ENCODE data around the gene ATP13A2. TPM values are rescaled to one million over a fixed set of nuclear protein-coding genes. Genes with fewer than 3 reads are reported as not detected.

Gene ATP13A2
- total and polyA plus RNA-seq, 4 donors, result 62.1 to 308 (median 186) TPM

DNA sequence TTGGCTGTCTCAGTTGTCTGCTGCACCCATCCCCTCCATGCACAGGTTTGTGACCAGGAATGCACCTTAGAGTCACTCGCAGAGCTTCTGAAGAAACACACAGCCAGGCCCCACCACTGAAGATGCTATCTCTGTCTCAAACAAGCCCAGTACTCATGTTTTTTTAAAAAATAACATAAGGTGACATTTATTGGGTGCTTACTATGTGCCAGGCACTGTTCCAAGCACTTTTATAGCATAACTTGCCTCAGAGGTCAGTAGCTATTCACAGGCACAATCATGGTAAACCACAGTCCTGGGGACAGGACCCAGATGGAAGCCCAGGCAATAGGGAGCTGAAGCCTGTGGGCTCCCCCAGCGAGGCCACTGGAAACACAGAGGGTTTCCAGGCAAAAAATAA is 8.8 kb upstream of the ATP13A2 start:
- 100% methylated on average over 1 of the region's 2 CpGs for WGBS (ENCODE audit: insufficient coverage)
- H3K9me3 ChIP-seq (ENCODE audit: control insufficient read depth, insufficient read depth, low read length), result no peaks in the 10 kb centered on the region
- DNase-seq (ENCODE audit: low read depth in 4 of 6, low spot score in 6 of 6), result no peak
- no peaks in the 10 kb centered on the region for H3K4me1 ChIP-seq (ENCODE audit: control insufficient read depth, insufficient read depth, low read length)
- peaks cover 63% of the 10 kb centered on the region for H3K36me3 ChIP-seq (ENCODE audit: control insufficient read depth, insufficient read depth, low read length)
- no peaks in the 10 kb centered on the region for H3K27me3 ChIP-seq (ENCODE audit: control insufficient read depth, insufficient read depth, low read length)
- no peak overlapping the region for H3K27ac ChIP-seq (ENCODE audit: low read depth, low read length)
- H3K4me3 ChIP-seq (ENCODE audit: low read depth, low read length), result no peak overlapping the region

GRCh38 chr1:17018849-17019248 is 7.1 kb upstream of the ATP13A2 start:
- no peak overlapping the region for H3K4me3 ChIP-seq (ENCODE audit: low read depth, low read length)
- no peaks in the 10 kb centered on the region for H3K4me1 ChIP-seq (ENCODE audit: control insufficient read depth, insufficient read depth, low read length)
- H3K27ac ChIP-seq (ENCODE audit: low read depth, low read length), result no peak overlapping the region
- H3K9me3 ChIP-seq (ENCODE audit: control insufficient read depth, insufficient read depth, low read length), result no peaks in the 10 kb centered on the region
- DNase-seq (ENCODE audit: low read depth in 4 of 6, low spot score in 6 of 6), result no peak
- 63% methylated on average over 1 of the region's 1 CpG for WGBS (ENCODE audit: insufficient coverage)
- H3K27me3 ChIP-seq (ENCODE audit: control insufficient read depth, insufficient read depth, low read length), result no peaks in the 10 kb centered on the region
- H3K36me3 ChIP-seq (ENCODE audit: control insufficient read depth, insufficient read depth, low read length), result peaks cover 57% of the 10 kb centered on the region

DNA sequence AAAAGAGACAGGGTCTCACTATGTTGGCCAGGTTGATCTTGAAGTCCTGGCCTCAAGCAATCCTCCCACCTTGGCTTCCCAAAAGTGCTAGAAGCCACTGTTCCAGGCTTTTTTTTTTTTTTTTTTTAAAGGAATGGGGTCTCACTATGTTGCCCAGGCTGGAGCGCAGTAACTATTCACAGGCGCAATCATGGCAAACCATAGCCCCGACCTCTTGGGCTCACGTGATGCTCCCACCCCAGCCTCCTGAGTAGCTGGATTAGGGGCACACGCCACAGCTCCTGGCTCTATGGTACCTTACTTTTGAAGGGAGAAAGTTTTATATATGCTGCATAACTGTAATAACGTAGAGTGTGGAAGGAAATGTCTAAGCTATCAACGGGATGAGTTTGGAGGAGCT is 5.7 kb upstream of the ATP13A2 start:
- H3K4me3 ChIP-seq (ENCODE audit: low read depth, low read length), result no peak overlapping the region
- no peak for DNase-seq (ENCODE audit: low read depth in 4 of 6, low spot score in 6 of 6)
- H3K9me3 ChIP-seq (ENCODE audit: control insufficient read depth, insufficient read depth, low read length), result no peaks in the 10 kb centered on the region
- peaks cover 10% of the 10 kb centered on the region for H3K4me1 ChIP-seq (ENCODE audit: control insufficient read depth, insufficient read depth, low read length)
- H3K27ac ChIP-seq (ENCODE audit: low read depth, low read length), result no peak overlapping the region
- WGBS (ENCODE audit: insufficient coverage), result 96% methylated on average over 4 of the region's 7 CpGs
- no peaks in the 10 kb centered on the region for H3K27me3 ChIP-seq (ENCODE audit: control insufficient read depth, insufficient read depth, low read length)
- H3K36me3 ChIP-seq (ENCODE audit: control insufficient read depth, insufficient read depth, low read length), result peaks cover 45% of the 10 kb centered on the region

GRCh38 chr1:17016317-17016661 is 4.6 kb upstream of the ATP13A2 start:
- 74% methylated on average over 3 of the region's 5 CpGs for WGBS (ENCODE audit: insufficient coverage)
- Histone ChIP-seq H3K4me3 (ENCODE audit: low read depth, low read length) (no peak overlapping the region), H3K36me3 (ENCODE audit: control insufficient read depth, insufficient read depth, low read length) (peaks cover 34% of the 10 kb centered on the region), H3K4me1 (ENCODE audit: control insufficient read depth, insufficient read depth, low read length) (peaks cover 17% of the 10 kb centered on the region), H3K9me3 (ENCODE audit: control insufficient read depth, insufficient read depth, low read length) (no peaks in the 10 kb centered on the region), H3K27me3 (ENCODE audit: control insufficient read depth, insufficient read depth, low read length) (no peaks in the 10 kb centered on the region), H3K27ac (ENCODE audit: low read depth, low read length) (peak overlapping the region; percentile 17)
- peak in 1 of 6 donors; percentile 24 for DNase-seq (ENCODE audit: low read depth in 4 of 6, low spot score in 6 of 6)

- Histone ChIP-seq H3K36me3 (ENCODE audit: control insufficient read depth, insufficient read depth, low read length) (peaks cover 20% of the 10 kb centered on the region), H3K4me1 (ENCODE audit: control insufficient read depth, insufficient read depth, low read length) (peaks cover 25% of the 10 kb centered on the region), H3K27me3 (ENCODE audit: control insufficient read depth, insufficient read depth, low read length) (no peaks in the 10 kb centered on the region), H3K27ac (ENCODE audit: low read depth, low read length) (no peak overlapping the region), H3K9me3 (ENCODE audit: control insufficient read depth, insufficient read depth, low read length) (no peaks in the 10 kb centered on the region), H3K4me3 (ENCODE audit: low read depth, low read length) (no peak overlapping the region)
- DNase-seq (ENCODE audit: low read depth in 4 of 6, low spot score in 6 of 6), result no peak
- 61% methylated on average over 3 of the region's 10 CpGs for WGBS (ENCODE audit: insufficient coverage)
Observed at GRCh38 chr1:17014671-17015567, 3.2 kb upstream of the ATP13A2 start.

DNA sequence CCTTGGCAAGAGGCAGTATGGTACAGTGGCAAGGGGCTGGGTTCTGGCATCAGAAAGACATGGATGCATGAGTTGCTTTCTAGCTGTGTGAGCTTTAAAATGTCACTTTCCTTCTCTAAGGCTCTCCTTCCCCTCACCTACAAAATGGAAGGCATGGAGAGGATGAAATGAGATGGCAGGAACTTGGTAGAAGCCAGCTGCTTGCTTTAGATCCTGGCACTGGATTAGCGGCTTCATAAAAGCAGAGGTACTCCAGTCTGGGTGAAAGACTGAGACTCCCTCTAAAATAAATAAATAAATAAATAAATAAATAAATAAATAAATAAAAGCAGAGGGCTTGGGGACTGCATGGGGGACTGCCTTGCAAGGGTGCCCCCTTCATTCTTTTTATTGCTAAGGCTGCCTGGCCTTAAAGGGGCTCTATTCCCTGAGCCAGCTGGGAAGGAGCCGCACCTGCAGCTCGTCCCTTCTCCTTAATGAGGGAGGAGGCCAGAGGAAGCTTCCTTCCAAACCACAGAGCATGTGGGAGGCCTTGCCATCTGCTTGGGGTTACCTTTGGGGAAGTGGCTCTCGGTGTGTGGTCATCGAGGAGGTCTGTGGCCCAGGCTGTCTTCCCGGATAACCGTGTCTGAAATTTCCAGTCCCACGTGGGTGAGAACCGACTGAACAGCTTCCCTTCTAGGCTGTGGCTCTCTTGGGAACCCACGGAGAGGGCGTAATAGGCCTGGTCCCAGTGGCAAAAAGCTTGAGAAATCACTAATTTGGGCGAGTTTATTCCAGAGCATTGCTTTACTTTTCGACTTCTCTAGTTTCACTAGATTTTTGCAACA is 2.0 kb upstream of the ATP13A2 start:
- no peak for DNase-seq (ENCODE audit: low read depth in 4 of 6, low spot score in 6 of 6)
- WGBS (ENCODE audit: insufficient coverage), result 59% methylated on average over 9 of the region's 13 CpGs
- peaks cover 12% of the 10 kb centered on the region for H3K36me3 ChIP-seq (ENCODE audit: control insufficient read depth, insufficient read depth, low read length)
- H3K27me3 ChIP-seq (ENCODE audit: control insufficient read depth, insufficient read depth, low read length), result no peaks in the 10 kb centered on the region
- H3K27ac ChIP-seq (ENCODE audit: low read depth, low read length), result no peak overlapping the region
- H3K4me3 ChIP-seq (ENCODE audit: low read depth, low read length), result no peak overlapping the region
- H3K4me1 ChIP-seq (ENCODE audit: control insufficient read depth, insufficient read depth, low read length), result peaks cover 32% of the 10 kb centered on the region
- H3K9me3 ChIP-seq (ENCODE audit: control insufficient read depth, insufficient read depth, low read length), result no peaks in the 10 kb centered on the region

DNA sequence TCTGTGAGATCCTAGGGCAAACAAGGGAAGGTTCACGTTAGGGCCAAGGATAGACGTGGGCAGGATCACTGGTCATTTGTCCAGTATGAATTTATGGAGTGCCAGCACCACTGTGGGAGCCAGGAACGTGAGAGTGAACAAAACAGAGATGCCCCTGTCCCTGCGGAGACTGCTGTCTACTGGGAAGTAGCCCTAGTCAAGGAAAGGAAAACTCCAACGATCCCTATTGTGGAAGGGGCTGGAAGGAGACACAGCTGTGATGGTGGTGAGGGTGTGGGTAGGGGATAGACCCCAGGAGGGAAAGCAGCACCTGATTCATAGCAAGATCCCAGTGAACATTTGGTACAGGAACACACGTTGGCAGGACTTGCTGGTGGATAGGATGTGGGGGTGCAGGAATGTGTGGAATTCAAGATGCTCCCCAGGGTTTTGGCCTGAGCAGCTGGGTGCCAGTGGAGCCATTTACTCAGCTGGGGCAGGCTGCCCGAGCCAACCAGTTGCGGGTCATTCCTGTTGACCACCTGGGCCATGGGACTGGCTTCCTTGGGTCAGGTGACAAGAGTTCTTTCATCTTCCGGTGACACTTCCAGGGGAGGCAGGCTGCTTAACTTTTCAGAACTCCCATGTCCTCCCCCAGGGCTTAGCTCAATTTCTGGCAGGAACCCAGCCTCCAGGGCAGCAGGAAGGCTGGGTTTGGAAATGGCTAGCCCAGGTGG is 1.2 kb upstream of the ATP13A2 start:
- 58% methylated on average over 9 of the region's 9 CpGs for WGBS (ENCODE audit: insufficient coverage)
- H3K4me3 ChIP-seq (ENCODE audit: low read depth, low read length), result no peak overlapping the region
- H3K27ac ChIP-seq (ENCODE audit: low read depth, low read length), result no peak overlapping the region

DNA sequence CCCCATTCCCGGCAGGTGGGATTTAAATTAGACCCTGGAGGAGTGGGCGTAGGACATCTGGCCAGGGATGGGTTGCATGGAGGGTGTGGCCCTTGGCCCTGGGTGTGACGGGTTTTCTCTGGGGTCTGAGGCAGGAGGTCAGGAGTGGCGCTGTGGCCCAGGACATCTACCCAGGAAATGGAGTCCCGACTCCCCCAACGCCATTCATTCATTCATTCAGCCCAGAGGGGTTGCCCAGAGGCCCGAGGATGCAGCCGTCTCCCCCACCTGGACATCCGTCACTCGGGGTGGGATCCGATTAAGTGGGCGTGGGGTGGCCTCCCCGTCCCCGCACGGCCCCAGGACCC is 663 bp downstream of the ATP13A2 start:
- DNase-seq (ENCODE audit: low read depth in 4 of 6, low spot score in 6 of 6), result peak in 1 of 6 donors; percentile 15
- H3K4me3 ChIP-seq (ENCODE audit: low read depth, low read length), result peak overlapping the region; percentile 69
- peaks cover 21% of the 10 kb centered on the region for H3K36me3 ChIP-seq (ENCODE audit: control insufficient read depth, insufficient read depth, low read length)
- no peaks in the 10 kb centered on the region for H3K27me3 ChIP-seq (ENCODE audit: control insufficient read depth, insufficient read depth, low read length)
- WGBS (ENCODE audit: insufficient coverage), result 0% methylated on average over 7 of the region's 15 CpGs
- no peaks in the 10 kb centered on the region for H3K9me3 ChIP-seq (ENCODE audit: control insufficient read depth, insufficient read depth, low read length)
- H3K27ac ChIP-seq (ENCODE audit: low read depth, low read length), result no peak overlapping the region
- H3K4me1 ChIP-seq (ENCODE audit: control insufficient read depth, insufficient read depth, low read length), result peaks cover 40% of the 10 kb centered on the region

More for the DNA sequence above, 1.2 kb upstream of the ATP13A2 start:
- Histone ChIP-seq H3K36me3 (ENCODE audit: control insufficient read depth, insufficient read depth, low read length) (peaks cover 11% of the 10 kb centered on the region), H3K4me1 (ENCODE audit: control insufficient read depth, insufficient read depth, low read length) (peaks cover 38% of the 10 kb centered on the region), H3K27me3 (ENCODE audit: control insufficient read depth, insufficient read depth, low read length) (no peaks in the 10 kb centered on the region), H3K9me3 (ENCODE audit: control insufficient read depth, insufficient read depth, low read length) (no peaks in the 10 kb centered on the region)
- DNase-seq (ENCODE audit: low read depth in 4 of 6, low spot score in 6 of 6), result peak in 1 of 6 donors; percentile 17

GRCh38 chr1:17009706-17010105 is 2.0 kb downstream of the ATP13A2 start:
- no peak overlapping the region for H3K27ac ChIP-seq (ENCODE audit: low read depth, low read length)
- WGBS (ENCODE audit: insufficient coverage), result no CpG with 5 or more reads among the region's 4 CpGs

More at GRCh38 chr1:17009706-17010105, 2.0 kb downstream of the ATP13A2 start:
- Histone ChIP-seq H3K4me3 (ENCODE audit: low read depth, low read length) (no peak overlapping the region), H3K36me3 (ENCODE audit: control insufficient read depth, insufficient read depth, low read length) (peaks cover 32% of the 10 kb centered on the region), H3K9me3 (ENCODE audit: control insufficient read depth, insufficient read depth, low read length) (no peaks in the 10 kb centered on the region), H3K4me1 (ENCODE audit: control insufficient read depth, insufficient read depth, low read length) (peaks cover 40% of the 10 kb centered on the region), H3K27me3 (ENCODE audit: control insufficient read depth, insufficient read depth, low read length) (no peaks in the 10 kb centered on the region)
- no peak for DNase-seq (ENCODE audit: low read depth in 4 of 6, low spot score in 6 of 6)

Measured in spinal cord (tissue), 10 donors.